HG02678 (cell line): ENCODE data around the gene ADGRG4.

Experiments
- ATAC-seq: cut with Tn5 transposase; IDR thresholded peaks from one replicate; pipeline ENCODE4 v1.9.1; 2021; ENCODE audit warnings: mild to moderate bottlenecking, moderate library complexity; ENCODE audit not compliant: unreplicated experiment

Gene ADGRG4

GRCh38 chrX:136453771-136454170 lies 153.0 kb downstream of the ADGRG4 start:
- ATAC-seq: no peak

GRCh38 chrX:136456133-136456532 lies 155.4 kb downstream of the ADGRG4 start:
- no peak for ATAC-seq

- ATAC-seq: no peak
Observed at GRCh38 chrX:136457303-136457917, 156.6 kb downstream of the ADGRG4 start.

GRCh38 chrX:136464589-136464988 lies 163.8 kb downstream of the ADGRG4 start:
- ATAC-seq: no peak
